Central memory CD4-positive, alpha-beta T cell (primary cell): ENCODE results near the gene CYP1A1.

Source experiments
- DNase-seq: peaks from one replicate; pipeline ENCODE4 v3.0.0; 2022

Gene CYP1A1

GRCh38 chr15:74692327-74692726, 33.0 kb downstream of the CYP1A1 start:
- DNase-seq, result no peak

GRCh38 chr15:74683758-74684157, 41.6 kb downstream of the CYP1A1 start:
- no peak for DNase-seq

- no peak for DNase-seq
These were observed 42.4 kb downstream of the CYP1A1 start for GRCh38 chr15:74682954-74683353.

- DNase-seq, result no peak
These were observed 44.9 kb downstream of the CYP1A1 start for GRCh38 chr15:74680456-74680855.

GRCh38 chr15:74676801-74677200, 48.5 kb downstream of the CYP1A1 start:
- DNase-seq, result no peak

GRCh38 chr15:74674161-74674560, 51.2 kb downstream of the CYP1A1 start:
- DNase-seq, result no peak

- no peak for DNase-seq
These were observed 55.7 kb downstream of the CYP1A1 start for GRCh38 chr15:74669627-74670026.
